ENCODE measurements around the gene SCFD2.

Gene SCFD2

GRCh38 chr4:53306729-53307128 lies 59.1 kb downstream of the SCFD2 start:
- TF ChIP-seq SIN3A (IDR thresholded peaks at IDR 0.05; ENCODE audit: borderline replicate concordance, insufficient read depth, low read length) (no peak), POLR2AphosphoS5 (IDR thresholded peaks at IDR 0.05; ENCODE audit: low read depth, low read length) (no peak), TAF1 (IDR thresholded peaks at IDR 0.05; ENCODE audit: borderline replicate concordance, insufficient read depth, low read length) (no peak), REST (IDR thresholded peaks at IDR 0.05; ENCODE audit: insufficient read depth in 1 of 2, low read depth in 2 of 2, low read length in 2 of 2) (no peak), FOXP2 (optimal IDR thresholded peaks at IDR 0.05; ENCODE audit: borderline replicate concordance, extremely low read depth, extremely low read length, insufficient read depth) (no peak)

- TF ChIP-seq TAF1 (IDR thresholded peaks at IDR 0.05; ENCODE audit: borderline replicate concordance, insufficient read depth, low read length) (no peak), SIN3A (IDR thresholded peaks at IDR 0.05; ENCODE audit: borderline replicate concordance, insufficient read depth, low read length) (no peak), REST (IDR thresholded peaks at IDR 0.05; ENCODE audit: insufficient read depth in 1 of 2, low read depth in 2 of 2, low read length in 2 of 2) (no peak), POLR2AphosphoS5 (IDR thresholded peaks at IDR 0.05; ENCODE audit: low read depth, low read length) (no peak), FOXP2 (optimal IDR thresholded peaks at IDR 0.05; ENCODE audit: borderline replicate concordance, extremely low read depth, extremely low read length, insufficient read depth) (no peak)
These were observed 84.4 kb downstream of the SCFD2 start for GRCh38 chr4:53281438-53281837.

GRCh38 chr4:53280846-53281245 lies 85.0 kb downstream of the SCFD2 start:
- TF ChIP-seq FOXP2 (optimal IDR thresholded peaks at IDR 0.05; ENCODE audit: borderline replicate concordance, extremely low read depth, extremely low read length, insufficient read depth) (no peak), TAF1 (IDR thresholded peaks at IDR 0.05; ENCODE audit: borderline replicate concordance, insufficient read depth, low read length) (no peak), REST (IDR thresholded peaks at IDR 0.05; ENCODE audit: insufficient read depth in 1 of 2, low read depth in 2 of 2, low read length in 2 of 2) (no peak), POLR2AphosphoS5 (IDR thresholded peaks at IDR 0.05; ENCODE audit: low read depth, low read length) (no peak), SIN3A (IDR thresholded peaks at IDR 0.05; ENCODE audit: borderline replicate concordance, insufficient read depth, low read length) (no peak)

- no peak for TF ChIP-seq TAF1 (IDR thresholded peaks at IDR 0.05; ENCODE audit: borderline replicate concordance, insufficient read depth, low read length)
- no peak for TF ChIP-seq FOXP2 (optimal IDR thresholded peaks at IDR 0.05; ENCODE audit: borderline replicate concordance, extremely low read depth, extremely low read length, insufficient read depth)
- no peak for TF ChIP-seq SIN3A (IDR thresholded peaks at IDR 0.05; ENCODE audit: borderline replicate concordance, insufficient read depth, low read length)
- TF ChIP-seq REST (IDR thresholded peaks at IDR 0.05; ENCODE audit: insufficient read depth in 1 of 2, low read depth in 2 of 2, low read length in 2 of 2), result no peak
- no peak for TF ChIP-seq POLR2AphosphoS5 (IDR thresholded peaks at IDR 0.05; ENCODE audit: low read depth, low read length)
These were observed 91.1 kb downstream of the SCFD2 start for GRCh38 chr4:53274609-53275268.

All from PFSK-1 (cell line).